Heart right ventricle (tissue), 16 donors: ENCODE measurements around the gene CCDC80. TPM values are rescaled to one million over a fixed set of nuclear protein-coding genes. Genes with fewer than 3 reads are reported as not detected.

Experiments used
- ATAC-seq, 8 donors: fragments of 200-7000 bp; cut with Tn5 transposase; one replicate each; pipeline ENCODE4 v1.9.1; 2020; ENCODE audit warnings: mild to moderate bottlenecking in 8 of 8, moderate library complexity in 8 of 8, moderate number of reproducible peaks in 1 of 8
- DNase-seq, 2 donors: peaks; one replicate each; pipeline ENCODE4 v3.0.0-alpha.2; 2020
- H3K27ac ChIP-seq, 10 donors: fragments of 200-600 bp; sonication (generic) in 2 of 10; one replicate each; pipeline versions ENCODE4 v1.5.0 to v1.8.0; 2020 to 2022; ENCODE audit warnings: mild to moderate bottlenecking in 3 of 10
- H3K27me3 ChIP-seq, 7 donors: fragments of 200-600 bp; one replicate each; pipeline ENCODE4 v1.8.0; 2021 to 2022; ENCODE audit warnings: mild to moderate bottlenecking in 2 of 7
- H3K36me3 ChIP-seq, 9 donors: fragments of 200-600 bp; sonication (generic) in 1 of 9; one replicate each; pipeline versions ENCODE4 v1.5.0 to v1.8.0; 2020 to 2022; ENCODE audit warnings: mild to moderate bottlenecking in 2 of 9
- H3K4me1 ChIP-seq, 9 donors: fragments of 200-600 bp; sonication (generic) in 1 of 9; one replicate each; pipeline versions ENCODE4 v1.5.0 to v1.8.0; 2020 to 2022; ENCODE audit warnings: mild to moderate bottlenecking in 4 of 9
- H3K4me3 ChIP-seq, 10 donors: fragments of 200-600 bp; sonication (generic) in 2 of 10; one replicate each; pipeline versions ENCODE4 v1.5.0 to v1.8.0; 2020 to 2022; ENCODE audit warnings: mild to moderate bottlenecking in 7 of 10, moderate library complexity in 2 of 10
- H3K9me3 ChIP-seq, 11 donors: fragments of 200-600 bp in 10 of 11; sonication (generic) in 2 of 11; one replicate each; pipeline versions ENCODE4 v1.5.0 to v1.8.0; 2013 to 2022; ENCODE audit warnings: mild to moderate bottlenecking in 2 of 11, control low read depth in 1 of 11, moderate library complexity in 1 of 11
- CTCF ChIP-seq, 9 donors: fragments of 200-600 bp; sonication (generic) in 2 of 9; IDR thresholded peaks; one replicate each; pipeline versions ENCODE4 v1.5.0 to v1.8.0; 2021 to 2022; ENCODE audit warnings: antibody characterized with exemption in 9 of 9, mild to moderate bottlenecking in 5 of 9, moderate library complexity in 1 of 9
- WGBS, 2 donors: extraction: QIAGEN DNeasy Blood & Tissue Kit; methylation state at CpG; one replicate each; pipeline ENCODE4 v1.1.7; 2013; ENCODE audit warnings: inconsistent platforms in 1 of 2; 5-methylcytosine and 5-hydroxymethylcytosine counted together
- intact Hi-C, 10 donors: fragments of 100-400 bp; cut with DNase I; formaldehyde crosslinking; loops; one replicate each; pipeline versions ENCODE4 v1.11.1 to v1.14.2; 2022
- polyA plus RNA-seq, 2 donors: library from polyadenylated mRNA; stranded (reverse); fragments of 200-250 nt; gene quantifications; one replicate each; pipeline ENCODE4 v1.2.3, GENCODE V29; 2013
- total RNA-seq, 10 donors: library from RNA; stranded (reverse); fragmentation: NEBNext Ultra II Directional in 3 of 10; extraction: Animal tissue kit (Norgen Biotek cat#: 25700) in 3 of 10; gene quantifications; one replicate each; pipeline versions ENCODE4 v1.2.1 to v1.2.4, GENCODE V29; 2021 to 2023
- donor health status: Arrhythmogenic right ventricular cardiomyopathy.
- donor health status: ischemic (EF 13 %, LVEDD 7.1; RV severe dilation, severe dysfunction).
- donor health status: healthy with polysubstance abuse.
- donor health status: DM: no; HTN: yes; CAD: no.
- donor health status: DM: no; HTN: no; CAD: no.
- donor health status: ischemic (EF 25% LVEDD 6.9; RV normal size, moderate dysfunction).
- donor health status: ischemic (EF 25% LVEDD 5.7; RV mildly dilated, moderate dysfunction).
- donor health status: healthy.
- donor health status: DM: yes; HTN: yes; CAD: no.
- donor health status: Ischemic cardiomyopathy.
- donor health status: ischemic (EF 35%, LVEDD 5.7; RV mildly dilated, moderate dysfunction).
- donor health status: nonischemic (EF 11% LVEDD 7.7; RV severe dilation, severe dysfunction).
- donor health status: DM: yes; HTN: yes; CAD: no.
- donor health status: PGD.
- donor health status: ischemic (EF 29% LVEDD 5.4; RV normal size, mild dysfunction).
- donor health status: nonischemic (EF 23%, LVEDD 6.1; RV moderate dilation, normal function).

The CCDC80 gene
- total and polyA plus RNA-seq, 12 donors = 19.8 to 223 (median 87.1) TPM

DNA sequence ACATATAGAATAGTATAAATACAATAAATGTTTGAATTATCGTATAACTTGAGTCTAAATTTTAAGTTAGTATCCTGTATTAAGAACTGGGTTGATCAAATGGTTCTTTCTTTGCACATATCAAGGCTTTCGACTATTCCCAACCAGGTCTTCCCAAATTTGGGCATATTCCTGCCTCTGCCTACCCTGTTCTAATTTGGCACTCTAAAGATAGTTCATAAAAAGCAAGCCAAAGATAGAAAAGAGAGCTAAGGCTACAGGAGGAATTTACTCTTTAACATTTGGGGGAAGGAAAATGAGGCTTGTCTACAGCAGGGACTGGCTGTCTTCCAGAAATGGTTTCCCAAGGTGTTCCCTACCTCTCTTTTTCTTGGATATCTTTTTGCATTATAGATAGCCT, 43.0 kb downstream of the CCDC80 start:
- ATAC-seq (no peak), DNase-seq (no peak)
- Histone ChIP-seq H3K9me3 (peaks cover 0 to 7% (median 0%) of the 10 kb centered on the region in 11 donors), H3K4me3 (no peak overlapping the region), H3K4me1 (peaks cover 0 to 3% (median 0%) of the 10 kb centered on the region in 9 donors), H3K27me3 (no peaks in the 10 kb centered on the region), H3K27ac (no peak overlapping the region), H3K36me3 (peaks cover 0 to 52% (median 6%) of the 10 kb centered on the region in 9 donors)
- TF ChIP-seq CTCF (IDR thresholded peaks at IDR 0.05) = no peak
- WGBS, 2 donors = 96 to 97% methylated on average over 2 of the region's 2 CpGs
- intact Hi-C loops = no loop called here

DNA sequence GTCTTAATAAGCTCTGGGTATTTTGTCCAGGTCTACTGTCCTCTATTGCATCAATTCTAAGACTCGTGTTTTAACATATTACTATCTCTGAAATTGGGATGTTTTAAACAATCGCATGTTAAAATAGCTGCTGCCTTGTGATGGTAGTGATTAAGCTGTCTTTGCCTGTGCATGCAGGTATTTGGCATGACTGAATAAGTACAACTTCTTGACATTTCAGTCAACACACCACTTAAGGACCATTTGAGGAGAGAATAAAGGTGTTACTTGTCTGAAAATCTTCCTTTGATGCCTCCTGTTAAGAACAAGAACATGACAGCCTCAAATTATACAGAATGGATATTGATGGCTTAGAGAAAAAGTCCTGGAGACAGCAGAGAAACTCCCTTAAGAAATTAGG, 46.1 kb downstream of the CCDC80 start:
- no peak overlapping the region for H3K4me3 ChIP-seq
- H3K27ac ChIP-seq = no peak overlapping the region
- no peaks in the 10 kb centered on the region for H3K27me3 ChIP-seq
- 87 to 94% methylated on average over 2 of the region's 2 CpGs for WGBS, 2 donors
- no peak for ATAC-seq
- TF ChIP-seq CTCF (IDR thresholded peaks at IDR 0.05) = no peak
- DNase-seq = no peak
- H3K9me3 ChIP-seq = peaks cover 0 to 14% (median 0%) of the 10 kb centered on the region in 11 donors
- intact Hi-C loops = no loop called here
- no peaks in the 10 kb centered on the region for H3K4me1 ChIP-seq
- H3K36me3 ChIP-seq = peaks cover 0 to 62% (median 13%) of the 10 kb centered on the region in 9 donors

- Histone ChIP-seq H3K36me3 (peaks cover 0 to 76% (median 13%) of the 10 kb centered on the region in 9 donors), H3K9me3 (peaks cover 0 to 14% (median 0%) of the 10 kb centered on the region in 11 donors), H3K4me1 (no peaks in the 10 kb centered on the region), H3K27ac (no peak overlapping the region), H3K27me3 (no peaks in the 10 kb centered on the region), H3K4me3 (no peak overlapping the region)
- no peak for TF ChIP-seq CTCF (IDR thresholded peaks at IDR 0.05)
- ATAC-seq (no peak), DNase-seq (no peak)
- intact Hi-C loops = no loop called here
These were observed 47.7 kb downstream of the CCDC80 start for GRCh38 chr3:112593258-112593657.

DNA sequence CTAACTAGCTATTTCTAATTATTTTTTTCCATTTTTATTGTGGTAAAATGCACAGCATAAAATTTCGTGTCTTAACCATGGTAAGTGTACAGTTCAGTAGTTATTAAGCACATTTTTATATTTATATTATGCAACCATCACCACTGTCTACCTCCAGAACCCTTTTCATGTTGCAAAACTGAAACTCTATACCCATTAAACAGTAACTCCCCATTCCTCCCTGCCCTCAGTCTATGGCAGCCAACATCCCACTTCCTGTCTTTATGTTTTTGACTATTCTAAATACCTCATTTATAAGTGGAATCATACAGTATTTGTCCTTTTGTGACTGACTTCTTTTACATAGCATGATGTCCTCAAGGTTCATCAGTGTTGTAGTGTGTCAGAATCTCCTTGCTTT, 53.6 kb downstream of the CCDC80 start:
- DNase-seq = no peak
- TF ChIP-seq CTCF (IDR thresholded peaks at IDR 0.05) = no peak
- no peak overlapping the region for H3K4me3 ChIP-seq
- H3K4me1 ChIP-seq = no peaks in the 10 kb centered on the region
- ATAC-seq = no peak
- H3K9me3 ChIP-seq = peaks cover 0 to 1% (median 0%) of the 10 kb centered on the region in 11 donors
- no peaks in the 10 kb centered on the region for H3K27me3 ChIP-seq
- intact Hi-C loops = loop anchor here in 3 of 10 donors (5.0 to 10.0 kb wide), 4 partner anchors 57 to 397 kb away; partner anchors contain the start of gene CCDC80 (in 1 of the 3)
- 95% methylated on average over 1 of the region's 1 CpG for WGBS, 2 donors
- H3K27ac ChIP-seq = no peak overlapping the region
- peaks cover 0 to 96% (median 16%) of the 10 kb centered on the region in 9 donors for H3K36me3 ChIP-seq
